DOHH2 (cell line): ENCODE results near the gene HCFC1R1.

Source experiments
- H3F3A ChIP-seq: fragments of 200-600 bp; sonication (generic), shearing (Covaris generic); 2 replicates; pipeline ENCODE4 v1.6.0; 2016; ENCODE audit warnings: antibody characterized with exemption, mild to moderate bottlenecking; ENCODE audit not compliant: control insufficient read depth, insufficient read depth
- H3K27ac ChIP-seq: fragments of 200-600 bp; sonication (generic); 2 replicates; pipeline ENCODE4 v1.5.1; 2014; ENCODE audit warnings: low read depth, mild to moderate bottlenecking, low read length, moderate library complexity
- H3K27me3 ChIP-seq: fragments of 200-600 bp; sonication (generic); 2 replicates; pipeline ENCODE4 v1.6.1; 2014; ENCODE audit warnings: mild to moderate bottlenecking, low read length, mixed read lengths; ENCODE audit not compliant: control insufficient read depth
- H3K36me3 ChIP-seq: fragments of 200-600 bp; sonication (generic); 2 replicates; pipeline ENCODE4 v1.6.1; 2014; ENCODE audit warnings: mild to moderate bottlenecking, low read length, moderate library complexity, mixed read lengths; ENCODE audit not compliant: control insufficient read depth
- H3K4me1 ChIP-seq: fragments of 200-600 bp; sonication (generic); 2 replicates; pipeline ENCODE4 v1.6.1; 2014; ENCODE audit warnings: mild to moderate bottlenecking, low read length, mixed read lengths; ENCODE audit not compliant: control insufficient read depth
- H3K4me2 ChIP-seq: fragments of 200-600 bp; sonication (generic); 2 replicates; pipeline ENCODE4 v1.6.0; 2014; ENCODE audit warnings: mild to moderate bottlenecking, low read length, moderate library complexity
- H3K4me3 ChIP-seq: fragments of 200-600 bp; sonication (generic); 2 replicates; pipeline ENCODE4 v1.5.1; 2014; ENCODE audit warnings: mild to moderate bottlenecking, low read length, mixed read lengths
- H3K79me2 ChIP-seq: fragments of 200-600 bp; sonication (generic); 2 replicates; pipeline ENCODE4 v1.6.1; 2014; ENCODE audit warnings: mild to moderate bottlenecking, low read length, mixed read lengths; ENCODE audit not compliant: control insufficient read depth
- H3K9me2 ChIP-seq: fragments of 200-600 bp; sonication (generic); replicated peaks from 2 replicates; pipeline ENCODE4 v1.6.1; 2014; ENCODE audit warnings: mild to moderate bottlenecking, low read length, mixed read lengths; ENCODE audit not compliant: control insufficient read depth
- H3K9me3 ChIP-seq: fragments of 200-600 bp; sonication (generic); 2 replicates; pipeline ENCODE4 v1.6.1; 2014; ENCODE audit warnings: antibody characterized with exemption, low read length, mixed read lengths; ENCODE audit not compliant: control insufficient read depth, insufficient read depth
- H4K20me1 ChIP-seq: fragments of 200-600 bp; sonication (generic); 2 replicates; pipeline ENCODE4 v1.6.0; 2014; ENCODE audit warnings: low read depth, mild to moderate bottlenecking, antibody characterized with exemption, low read length, moderate library complexity; ENCODE audit not compliant: control insufficient read depth, insufficient read depth
- EZH2phosphoT487 ChIP-seq: fragments of 200-600 bp; sonication (generic); IDR thresholded peaks from 2 replicates; pipeline ENCODE4 v1.6.1; 2017; ENCODE audit warnings: borderline replicate concordance, mild to moderate bottlenecking, antibody characterized with exemption, low read length, moderate library complexity, mixed read lengths
- TF ChIP-seq, protein P1 (sequence below): fragments of 200-600 bp; sonication (generic); IDR thresholded peaks from one replicate; pipeline ENCODE4 v1.5.1; 2014; ENCODE audit warnings: antibody characterized with exemption, mild to moderate bottlenecking, low read depth, low read length; ENCODE audit not compliant: poor library complexity, severe bottlenecking

HCFC1R1 gene

DNA sequence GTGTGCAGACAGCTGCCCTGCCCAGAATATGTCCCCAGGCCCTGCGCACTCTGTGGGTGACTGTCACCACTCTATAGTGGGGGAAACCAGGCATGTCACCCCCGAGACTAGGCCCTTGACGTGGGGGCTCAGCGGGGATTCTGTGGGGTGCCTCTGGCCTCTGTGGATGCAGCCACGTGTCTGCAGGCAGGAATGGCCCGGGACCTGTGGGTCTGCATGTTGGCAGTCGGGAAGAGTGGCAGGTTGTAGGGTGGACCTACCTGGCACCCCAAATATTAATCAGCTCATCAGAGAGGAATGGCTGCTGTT, 42.7 kb upstream of the HCFC1R1 start:
- Histone ChIP-seq H3K9me2 (no peaks in the 10 kb centered on the region), H3K79me2 (no peaks in the 10 kb centered on the region), H3K27me3 (no peaks in the 10 kb centered on the region), H3K4me1 (no peaks in the 10 kb centered on the region), H3F3A (no peaks in the 10 kb centered on the region), H3K9me3 (no peaks in the 10 kb centered on the region), H3K36me3 (no peaks in the 10 kb centered on the region), H4K20me1 (no peaks in the 10 kb centered on the region), H3K27ac (no peak overlapping the region), H3K4me3 (no peak overlapping the region), H3K4me2 (no peak overlapping the region)
- TF ChIP-seq EZH2phosphoT487 = no peak
- TF ChIP-seq, protein P1, sequence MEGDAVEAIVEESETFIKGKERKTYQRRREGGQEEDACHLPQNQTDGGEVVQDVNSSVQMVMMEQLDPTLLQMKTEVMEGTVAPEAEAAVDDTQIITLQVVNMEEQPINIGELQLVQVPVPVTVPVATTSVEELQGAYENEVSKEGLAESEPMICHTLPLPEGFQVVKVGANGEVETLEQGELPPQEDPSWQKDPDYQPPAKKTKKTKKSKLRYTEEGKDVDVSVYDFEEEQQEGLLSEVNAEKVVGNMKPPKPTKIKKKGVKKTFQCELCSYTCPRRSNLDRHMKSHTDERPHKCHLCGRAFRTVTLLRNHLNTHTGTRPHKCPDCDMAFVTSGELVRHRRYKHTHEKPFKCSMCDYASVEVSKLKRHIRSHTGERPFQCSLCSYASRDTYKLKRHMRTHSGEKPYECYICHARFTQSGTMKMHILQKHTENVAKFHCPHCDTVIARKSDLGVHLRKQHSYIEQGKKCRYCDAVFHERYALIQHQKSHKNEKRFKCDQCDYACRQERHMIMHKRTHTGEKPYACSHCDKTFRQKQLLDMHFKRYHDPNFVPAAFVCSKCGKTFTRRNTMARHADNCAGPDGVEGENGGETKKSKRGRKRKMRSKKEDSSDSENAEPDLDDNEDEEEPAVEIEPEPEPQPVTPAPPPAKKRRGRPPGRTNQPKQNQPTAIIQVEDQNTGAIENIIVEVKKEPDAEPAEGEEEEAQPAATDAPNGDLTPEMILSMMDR = no peak

DNA sequence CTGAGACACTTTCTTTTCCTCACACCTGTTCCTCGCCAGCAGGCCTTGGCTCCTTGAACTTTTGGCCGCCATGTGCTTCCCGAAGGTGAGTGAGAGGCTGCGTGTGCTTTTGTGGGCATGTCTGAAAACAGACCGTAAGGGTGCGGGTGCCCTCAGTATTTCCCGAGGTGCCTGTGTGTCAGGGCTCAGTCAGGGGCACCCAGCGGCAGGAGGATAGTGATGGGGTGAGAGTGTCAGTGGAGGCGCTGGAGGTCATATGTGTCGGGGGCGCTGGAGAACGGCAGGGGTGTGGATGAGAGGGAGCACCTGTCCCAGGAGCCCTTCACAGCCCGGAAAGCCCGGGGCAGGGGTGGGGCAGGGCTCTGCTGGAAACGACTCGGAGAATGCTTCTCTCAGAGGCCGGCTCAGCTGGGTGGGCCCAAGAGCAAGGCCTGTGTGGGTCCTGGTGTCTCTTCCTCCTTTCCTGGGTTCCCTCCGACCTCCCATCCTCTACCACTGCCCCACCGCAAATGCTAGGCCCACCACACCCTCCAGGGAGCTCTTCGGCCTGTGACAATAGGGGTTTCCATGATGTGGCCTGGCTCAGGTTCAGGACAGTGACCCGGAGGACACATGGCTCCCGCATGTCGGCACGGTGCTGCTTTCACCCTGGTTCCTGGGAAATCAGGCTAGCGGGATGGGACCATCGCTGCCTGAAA, 42.1 kb upstream of the HCFC1R1 start:
- Histone ChIP-seq H3K27me3 (no peaks in the 10 kb centered on the region), H3F3A (no peaks in the 10 kb centered on the region), H3K9me3 (no peaks in the 10 kb centered on the region), H3K9me2 (no peaks in the 10 kb centered on the region), H3K36me3 (no peaks in the 10 kb centered on the region), H3K79me2 (no peaks in the 10 kb centered on the region), H3K4me2 (no peak overlapping the region), H3K4me3 (no peak overlapping the region), H4K20me1 (no peaks in the 10 kb centered on the region), H3K27ac (no peak overlapping the region), H3K4me1 (no peaks in the 10 kb centered on the region)
- TF ChIP-seq EZH2phosphoT487 = no peak
- TF ChIP-seq, protein P1 = no peak

DNA sequence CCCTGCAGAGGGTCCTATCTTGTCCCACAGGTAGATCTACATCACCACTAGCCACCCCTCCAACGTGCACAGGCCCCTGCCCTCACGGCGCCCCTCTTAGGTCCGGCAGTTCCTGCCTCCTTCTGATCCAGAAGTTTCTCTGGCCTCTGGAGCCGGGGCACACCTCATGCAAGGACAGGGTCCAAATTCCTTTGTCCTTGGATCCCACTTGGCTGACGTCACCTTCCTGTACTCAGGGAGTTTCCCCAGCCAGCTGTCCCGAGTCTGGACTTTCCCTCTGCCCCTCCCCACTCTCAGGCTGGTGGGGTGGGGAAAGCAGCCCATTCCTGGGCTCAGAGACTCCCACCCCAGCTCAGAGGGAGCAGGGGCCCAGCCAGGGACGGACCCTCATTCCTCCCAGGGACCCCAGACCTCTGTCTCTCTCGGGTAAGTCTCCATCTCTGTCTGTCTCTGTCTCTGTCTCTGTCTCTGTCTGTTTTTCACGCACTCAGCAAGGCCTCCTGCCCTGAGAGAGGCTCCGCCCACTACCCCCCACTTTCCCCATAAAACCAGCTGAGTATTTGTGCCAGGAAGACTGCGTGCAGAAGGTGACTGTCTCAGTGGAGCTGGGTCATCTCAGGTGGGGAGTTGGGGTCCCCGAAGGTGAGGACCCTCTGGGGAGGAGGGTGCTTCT, 41.5 kb upstream of the HCFC1R1 start, which contains the start of gene IL32:
Gene IL32 (plus strand): TSS at position 572 of the 673 bp plus-strand sequence. CDS start 172 bp downstream, outside the sequence.
- H3K4me2 ChIP-seq = no peak within 1 kb of the TSS
- H3K4me1 ChIP-seq = no peaks in the 10 kb centered on the region
- TF ChIP-seq EZH2phosphoT487 = no peak
- TF ChIP-seq, protein P1 = no peak
- H3K9me3 ChIP-seq = no peaks in the 10 kb centered on the region
- no peaks in the 10 kb centered on the region for H4K20me1 ChIP-seq
- H3K36me3 ChIP-seq = no peaks in the 10 kb centered on the region
- no peak within 1 kb of the TSS for H3K4me3 ChIP-seq
- no peaks in the 10 kb centered on the region for H3K79me2 ChIP-seq
- H3K27me3 ChIP-seq = no peaks in the 10 kb centered on the region
- no peaks in the 10 kb centered on the region for H3F3A ChIP-seq
- H3K27ac ChIP-seq = no peak within 1 kb of the TSS
- no peaks in the 10 kb centered on the region for H3K9me2 ChIP-seq
